22Rv1 (cell line): ENCODE measurements around the gene DIP2C.
A peak's percentile ranks its signal among the peaks of the same experiment; 100 is the strongest.

Experiments used
- H3K27ac ChIP-seq: fragments of 450-650 bp; 2 replicates; pipeline ENCODE4 v1.5.1; 2017
- ZFX ChIP-seq: fragments of 450-650 bp; IDR thresholded peaks from 2 replicates; pipeline ENCODE4 v1.6.1; 2017; ENCODE audit warnings: antibody characterized with exemption, borderline replicate concordance
- TF ChIP-seq, protein P1 (sequence below): fragments of 450-650 bp; IDR thresholded peaks from 2 replicates; pipeline ENCODE4 v1.5.1; 2017; ENCODE audit warnings: mild to moderate bottlenecking

Gene DIP2C

DNA sequence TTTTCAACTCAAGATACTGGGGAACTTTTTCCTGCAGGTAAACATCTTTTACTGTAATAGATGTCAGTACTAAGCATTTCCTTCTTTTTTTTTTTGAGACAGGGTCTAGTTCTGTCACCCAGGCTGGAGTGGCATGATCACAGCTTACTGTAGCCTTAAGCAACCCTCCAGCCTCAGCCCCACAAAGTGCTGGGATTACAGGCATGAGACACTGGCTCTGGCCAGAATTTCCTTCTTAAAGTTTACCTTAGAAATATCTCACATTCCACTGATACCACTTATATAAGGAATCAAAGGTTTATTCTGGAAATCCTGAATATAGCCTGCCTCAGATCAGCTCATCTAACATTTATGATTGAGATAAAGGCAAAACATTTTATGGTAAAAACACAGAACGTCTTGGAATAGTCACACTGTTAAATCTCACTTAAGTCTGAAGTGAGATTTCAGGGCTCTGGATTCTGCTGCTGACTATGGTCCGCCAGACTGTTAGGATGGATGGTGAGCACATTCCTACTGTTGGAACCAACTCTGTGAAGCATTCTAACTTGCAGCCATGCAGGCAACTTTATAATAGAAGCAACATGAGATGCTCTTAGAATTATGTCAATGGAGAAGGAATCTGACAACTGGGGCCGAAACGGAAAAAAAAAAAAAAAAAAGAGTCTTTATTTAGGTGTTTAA lies 402.3 kb downstream of the DIP2C start:
- no peak for TF ChIP-seq ZFX
- TF ChIP-seq, protein P1, sequence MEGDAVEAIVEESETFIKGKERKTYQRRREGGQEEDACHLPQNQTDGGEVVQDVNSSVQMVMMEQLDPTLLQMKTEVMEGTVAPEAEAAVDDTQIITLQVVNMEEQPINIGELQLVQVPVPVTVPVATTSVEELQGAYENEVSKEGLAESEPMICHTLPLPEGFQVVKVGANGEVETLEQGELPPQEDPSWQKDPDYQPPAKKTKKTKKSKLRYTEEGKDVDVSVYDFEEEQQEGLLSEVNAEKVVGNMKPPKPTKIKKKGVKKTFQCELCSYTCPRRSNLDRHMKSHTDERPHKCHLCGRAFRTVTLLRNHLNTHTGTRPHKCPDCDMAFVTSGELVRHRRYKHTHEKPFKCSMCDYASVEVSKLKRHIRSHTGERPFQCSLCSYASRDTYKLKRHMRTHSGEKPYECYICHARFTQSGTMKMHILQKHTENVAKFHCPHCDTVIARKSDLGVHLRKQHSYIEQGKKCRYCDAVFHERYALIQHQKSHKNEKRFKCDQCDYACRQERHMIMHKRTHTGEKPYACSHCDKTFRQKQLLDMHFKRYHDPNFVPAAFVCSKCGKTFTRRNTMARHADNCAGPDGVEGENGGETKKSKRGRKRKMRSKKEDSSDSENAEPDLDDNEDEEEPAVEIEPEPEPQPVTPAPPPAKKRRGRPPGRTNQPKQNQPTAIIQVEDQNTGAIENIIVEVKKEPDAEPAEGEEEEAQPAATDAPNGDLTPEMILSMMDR, result no peak
- H3K27ac ChIP-seq, result no peak overlapping the region

DNA sequence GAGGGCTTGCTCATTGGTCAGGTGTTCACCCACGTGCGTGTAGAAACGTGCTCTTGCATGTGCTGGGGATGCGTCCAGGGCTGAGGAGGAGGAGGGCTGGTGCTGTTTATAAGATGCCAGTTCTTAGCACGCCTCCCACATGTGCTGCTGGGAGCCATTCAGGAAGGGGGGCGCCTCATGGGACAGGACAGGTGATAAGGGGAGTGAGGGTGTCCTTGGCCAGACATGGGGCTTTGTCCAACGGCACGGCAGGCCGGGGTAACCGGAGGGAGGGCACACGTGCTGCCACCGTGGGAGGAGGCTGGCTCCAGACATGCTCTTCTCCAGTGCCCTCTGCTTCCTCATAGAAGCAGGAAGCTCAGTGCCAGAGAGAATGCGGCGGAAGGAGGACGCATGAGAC lies 404.3 kb downstream of the DIP2C start:
- peak overlapping the region; percentile 48 for H3K27ac ChIP-seq
- TF ChIP-seq, protein P1, result no peak
- TF ChIP-seq ZFX, result no peak

GRCh38 chr10:283916-284356 lies 405.5 kb downstream of the DIP2C start:
- no peak for TF ChIP-seq ZFX
- TF ChIP-seq, protein P1, result no peak
- no peak overlapping the region for H3K27ac ChIP-seq

DNA sequence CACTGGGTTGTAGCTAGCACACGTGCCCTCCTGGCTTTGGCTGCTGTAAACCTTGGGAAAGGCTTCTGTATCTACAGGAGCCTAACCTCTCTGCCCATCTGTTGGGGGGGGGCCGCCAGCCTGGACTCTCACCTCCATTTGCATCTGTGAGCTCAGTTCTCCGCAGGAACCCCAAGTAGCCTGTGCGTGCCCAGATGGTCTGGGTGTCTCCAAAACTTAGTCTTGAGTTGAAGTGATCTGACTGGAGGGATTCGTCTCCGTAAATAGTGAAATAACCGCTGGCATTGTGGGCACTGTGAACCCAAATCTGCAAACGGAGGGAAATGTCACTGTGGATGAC lies 406.4 kb downstream of the DIP2C start:
- H3K27ac ChIP-seq, result no peak overlapping the region
- no peak for TF ChIP-seq ZFX
- TF ChIP-seq, protein P1, result no peak

- H3K27ac ChIP-seq, result no peak overlapping the region
- TF ChIP-seq, protein P1, result no peak
- TF ChIP-seq ZFX, result no peak
Observed at GRCh38 chr10:282294-283139, 407.0 kb downstream of the DIP2C start.

DNA sequence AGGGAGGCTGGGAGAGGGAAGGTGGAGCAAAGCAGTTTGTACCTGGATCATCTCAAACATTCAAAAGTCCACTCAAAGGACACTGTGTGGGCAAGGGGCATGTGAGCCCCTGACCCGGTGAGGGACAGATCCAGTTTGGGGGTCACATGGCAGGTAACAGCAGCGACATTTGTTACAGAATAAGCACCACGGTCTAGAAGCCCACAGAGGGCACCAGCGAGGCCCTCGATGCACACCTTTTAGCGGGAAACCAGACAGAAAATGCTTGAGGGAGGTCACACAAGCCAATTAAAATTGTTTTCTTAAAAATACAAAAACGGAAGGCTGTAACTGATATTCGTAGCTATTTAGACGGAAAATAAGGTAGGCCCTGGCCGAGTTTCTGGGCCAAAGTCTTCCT lies 409.8 kb downstream of the DIP2C start:
- no peak for TF ChIP-seq ZFX
- TF ChIP-seq, protein P1, result peak; percentile 14; the same call in 1 of the 2 replicates
- no peak overlapping the region for H3K27ac ChIP-seq

DNA sequence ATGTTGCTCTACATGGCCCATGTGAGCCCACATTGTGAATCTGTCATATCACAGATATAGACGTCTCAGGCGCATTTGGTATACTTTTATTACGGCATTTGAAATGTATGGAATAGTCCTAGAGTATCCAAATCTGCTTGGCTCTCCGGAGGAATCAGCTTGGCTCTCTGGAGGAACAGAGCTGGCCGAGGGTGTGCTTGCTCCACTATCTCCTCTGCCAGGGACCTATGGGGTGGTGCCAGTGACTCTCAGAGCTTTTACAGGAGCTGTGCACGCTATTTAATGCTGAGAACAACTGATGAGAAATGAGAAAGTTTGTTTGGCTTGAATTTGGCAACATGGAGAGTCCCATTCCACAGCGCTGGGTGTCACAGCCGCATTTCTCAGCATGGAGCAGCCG lies 410.2 kb downstream of the DIP2C start:
- TF ChIP-seq ZFX, result no peak
- TF ChIP-seq, protein P1, result no peak
- no peak overlapping the region for H3K27ac ChIP-seq
